Right cardiac atrium (tissue), 5 donors: ENCODE results near the gene AIG1. TPM values are rescaled to one million over a fixed set of nuclear protein-coding genes. Genes with fewer than 3 reads are reported as not detected.
A peak's percentile ranks its signal among the peaks of the same experiment; 100 is the strongest.
"Not testable (repeated sequence)": the region's sequence is repeated elsewhere in the genome, so short reads cannot be mapped to it uniquely, and the experiment has no call there.

ENCODE experiments used
- ATAC-seq, 2 donors: fragments of 200-7000 bp; cut with Tn5 transposase; one replicate each; pipeline versions ENCODE4 v1.8.0 to v1.9.1; 2020; ENCODE audit warnings: moderate library complexity in 2 of 2, mild to moderate bottlenecking in 1 of 2
- DNase-seq, 3 donors: peaks; one replicate each; pipeline ENCODE4 v3.0.0-alpha.2; 2020
- H3K27ac ChIP-seq: one replicate; pipeline ENCODE4 v1.5.1; 2013; ENCODE audit warnings: mild to moderate bottlenecking, low read length, control low read depth, moderate library complexity
- H3K27me3 ChIP-seq: one replicate; pipeline ENCODE4 v1.6.1; 2013; ENCODE audit not compliant: control insufficient read depth, insufficient read depth
- H3K4me1 ChIP-seq: one replicate; pipeline ENCODE4 v1.6.1; 2013; ENCODE audit warnings: low read length; ENCODE audit not compliant: control insufficient read depth, insufficient read depth
- H3K4me3 ChIP-seq: one replicate; pipeline ENCODE4 v1.5.1; 2013; ENCODE audit warnings: low read length, control low read depth
- H3K9me3 ChIP-seq: one replicate; pipeline ENCODE4 v1.6.1; 2013; ENCODE audit warnings: low read length; ENCODE audit not compliant: control insufficient read depth
- WGBS: extraction: QIAGEN DNeasy Blood & Tissue Kit; methylation state at CpG from one replicate; pipeline ENCODE4 v1.1.7; 2013; 5-methylcytosine and 5-hydroxymethylcytosine counted together
- intact Hi-C, 4 donors: fragments of 100-400 bp; cut with DNase I; formaldehyde crosslinking; loops; one replicate each; pipeline versions ENCODE4 v1.11.0 to v1.14.0; 2022 to 2023
- polyA plus RNA-seq: library from polyadenylated mRNA; stranded (reverse); fragments of 200-250 nt; gene quantifications from one replicate; pipeline ENCODE4 v1.2.3, GENCODE V29; 2013
- total RNA-seq, 4 donors: library from RNA; stranded (reverse); fragmentation: NEBNext Ultra II Directional; extraction: Animal tissue kit (Norgen Biotek cat#: 25700); gene quantifications; one replicate each; pipeline ENCODE4 v1.2.1, GENCODE V29; 2021
- donor health status: healthy with polysubstance abuse.
- donor health status: DM: no; HTN: yes; CAD: no.
- donor health status: DM: no; HTN: no; CAD: no.
- donor health status: DM: no; HTN: yes; CAD: no; lungs with severe emphysema.
- donor health status: DM: yes; HTN: yes; CAD: no.

The AIG1 gene
- total and polyA plus RNA-seq, 5 donors, result 44.4 to 69.8 (median 51.9) TPM

DNA sequence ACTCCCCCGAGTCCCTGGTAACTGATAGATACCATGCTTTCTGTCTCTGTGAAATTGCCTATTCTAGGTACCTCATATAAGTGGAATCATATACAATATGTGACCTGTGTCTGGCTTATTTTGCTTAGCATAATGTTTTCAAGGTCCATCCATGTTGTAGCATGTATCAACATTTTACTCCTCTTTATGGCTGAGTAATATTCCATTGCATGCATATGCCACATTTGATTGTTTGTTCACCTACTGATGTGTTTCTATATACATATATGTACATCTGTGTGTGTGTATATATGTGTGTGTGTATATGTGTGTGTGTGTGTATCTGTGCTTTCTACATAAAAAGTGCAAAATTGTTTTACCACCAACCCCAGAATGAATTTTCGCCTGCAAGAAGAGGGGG lies 270.7 kb downstream of the AIG1 start:
- intact Hi-C loops, result no loop called here
- no peaks in the 10 kb centered on the region for H3K4me1 ChIP-seq
- ATAC-seq, result no peak
- WGBS, result 94% methylated on average over 2 of the region's 2 CpGs
- H3K27me3 ChIP-seq, result no peaks in the 10 kb centered on the region
- H3K27ac ChIP-seq, result no peak overlapping the region
- DNase-seq, result no peak
- H3K4me3 ChIP-seq, result no peak overlapping the region
- H3K9me3 ChIP-seq, result no peaks in the 10 kb centered on the region

DNA sequence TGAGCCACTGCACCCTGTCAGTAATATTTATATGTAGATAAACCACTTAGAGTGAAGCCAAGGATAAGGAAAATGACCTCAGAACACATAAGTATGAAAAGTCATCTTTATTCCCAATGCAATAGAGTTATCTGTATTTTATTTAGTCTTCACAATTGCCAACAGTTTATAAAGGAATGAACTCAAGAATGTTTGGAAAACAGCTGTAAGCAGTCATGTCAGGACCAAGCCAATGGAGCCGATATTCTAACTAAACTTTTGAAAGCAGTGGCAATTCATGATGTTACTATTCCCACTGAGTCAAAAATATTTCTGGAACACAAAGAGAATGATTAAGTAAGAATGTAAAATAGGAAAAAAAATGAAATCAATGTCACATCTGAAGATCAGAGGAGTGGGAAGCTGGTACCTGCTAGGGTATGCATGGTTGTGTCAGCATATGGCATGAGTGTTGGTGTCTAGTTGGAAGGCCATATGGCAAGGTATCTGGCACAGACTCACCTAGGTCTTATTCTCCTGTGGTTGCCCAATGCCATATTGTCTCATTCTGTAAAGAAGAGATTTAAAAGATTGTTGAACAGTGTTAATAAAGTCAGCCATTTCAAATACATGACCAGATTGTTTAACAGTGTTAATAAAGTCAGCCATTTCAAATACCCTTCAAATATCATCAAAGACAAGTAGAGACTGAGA lies 271.6 kb downstream of the AIG1 start:
- DNase-seq (no peak), ATAC-seq (no peak)
- no peaks in the 10 kb centered on the region for H3K27me3 ChIP-seq
- intact Hi-C loops, result no loop called here
- 69% methylated on average over 1 of the region's 1 CpG for WGBS
- no peaks in the 10 kb centered on the region for H3K4me1 ChIP-seq
- H3K4me3 ChIP-seq, result no peak overlapping the region
- no peak overlapping the region for H3K27ac ChIP-seq
- H3K9me3 ChIP-seq, result no peaks in the 10 kb centered on the region

DNA sequence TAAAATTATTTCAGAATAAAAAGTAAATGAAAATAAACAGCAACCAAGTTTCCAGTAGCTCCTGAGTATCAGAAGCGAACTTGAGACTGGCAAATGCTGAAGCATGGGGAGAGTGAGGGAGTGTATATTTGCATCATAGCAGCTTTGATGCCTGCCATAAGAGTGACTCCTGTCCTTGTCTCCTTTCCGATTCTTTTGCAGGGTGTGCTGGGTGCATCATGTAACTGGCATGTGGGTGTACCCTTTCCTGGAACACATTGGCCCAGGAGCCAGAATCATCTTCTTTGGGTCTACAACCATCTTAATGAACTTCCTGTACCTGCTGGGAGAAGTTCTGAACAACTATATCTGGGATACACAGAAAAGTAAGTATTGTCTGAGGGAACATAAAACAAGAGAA lies 272.4 kb downstream of the AIG1 start:
- H3K27me3 ChIP-seq, result no peaks in the 10 kb centered on the region
- H3K4me1 ChIP-seq, result no peaks in the 10 kb centered on the region
- WGBS, result 94% methylated on average over 2 of the region's 2 CpGs
- DNase-seq (no peak), ATAC-seq (no peak)
- intact Hi-C loops, result no loop called here
- H3K27ac ChIP-seq, result no peak overlapping the region
- H3K4me3 ChIP-seq, result no peak overlapping the region
- H3K9me3 ChIP-seq, result no peaks in the 10 kb centered on the region

DNA sequence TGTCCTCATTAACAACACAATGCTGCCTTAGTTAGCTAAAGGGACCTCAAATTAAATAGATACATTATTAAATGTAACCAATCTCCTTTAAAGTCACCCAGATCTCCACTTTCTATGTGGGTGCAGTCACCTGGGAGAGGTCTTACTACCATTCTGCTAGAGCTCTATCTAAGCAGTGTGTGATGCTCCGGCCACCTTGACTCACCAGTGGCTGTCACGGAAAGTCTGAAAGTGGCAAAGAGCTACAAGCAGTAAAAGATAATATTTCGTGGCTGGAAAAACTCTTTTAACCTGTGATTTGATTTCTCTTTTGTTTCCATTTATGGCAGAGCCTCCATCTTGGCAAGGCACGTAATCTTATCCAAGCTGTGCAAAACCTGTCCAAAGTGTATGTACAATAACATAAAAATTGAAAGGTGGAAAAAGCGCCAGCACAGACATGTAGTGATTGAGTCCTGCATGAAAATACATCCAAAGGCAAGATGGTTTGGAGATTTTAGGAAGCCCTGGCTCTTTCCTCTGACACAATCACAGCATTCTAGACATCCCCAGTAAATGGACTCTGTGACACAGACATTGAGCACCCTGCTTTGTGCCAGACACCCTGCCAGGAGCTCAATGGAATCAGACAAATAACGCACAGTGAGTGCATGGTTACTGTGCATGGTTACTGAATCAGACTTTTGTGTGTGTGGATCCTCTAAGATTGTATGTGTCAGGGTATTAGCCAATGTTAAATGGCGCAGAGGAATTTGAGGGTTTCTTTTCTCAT lies 273.2 kb downstream of the AIG1 start:
- H3K27ac ChIP-seq, result no peak overlapping the region
- intact Hi-C loops, result no loop called here
- no peak overlapping the region for H3K4me3 ChIP-seq
- 94% methylated on average over 7 of the region's 7 CpGs for WGBS
- H3K27me3 ChIP-seq, result no peaks in the 10 kb centered on the region
- no peak for DNase-seq
- H3K4me1 ChIP-seq, result no peaks in the 10 kb centered on the region
- no peak for ATAC-seq
- no peaks in the 10 kb centered on the region for H3K9me3 ChIP-seq

DNA sequence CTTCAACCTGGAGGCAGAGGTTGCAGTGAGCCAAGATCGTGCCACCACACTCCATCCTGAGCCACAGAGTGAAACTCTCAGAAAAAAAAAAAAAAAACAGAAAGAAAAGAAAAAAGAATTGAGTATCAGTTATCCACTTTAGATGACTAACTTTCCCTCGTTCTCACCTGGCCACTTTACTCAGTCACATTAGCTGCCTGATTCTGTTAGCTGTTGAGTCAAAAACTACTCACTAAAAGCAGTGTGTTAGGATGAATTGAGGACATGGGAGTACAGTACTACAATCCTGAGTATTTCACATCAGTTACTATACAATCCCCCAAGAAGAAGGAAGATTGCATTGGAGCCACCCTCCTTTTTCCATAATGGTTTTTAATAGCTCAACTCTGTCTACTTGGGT lies 275.2 kb downstream of the AIG1 start:
- no peak overlapping the region for H3K4me3 ChIP-seq
- no peaks in the 10 kb centered on the region for H3K4me1 ChIP-seq
- no peak overlapping the region for H3K27ac ChIP-seq
- no peaks in the 10 kb centered on the region for H3K27me3 ChIP-seq
- H3K9me3 ChIP-seq, result no peaks in the 10 kb centered on the region
- ATAC-seq (no peak), DNase-seq (no peak)
- 93% methylated on average over 2 of the region's 2 CpGs for WGBS
- intact Hi-C loops, result no loop called here

DNA sequence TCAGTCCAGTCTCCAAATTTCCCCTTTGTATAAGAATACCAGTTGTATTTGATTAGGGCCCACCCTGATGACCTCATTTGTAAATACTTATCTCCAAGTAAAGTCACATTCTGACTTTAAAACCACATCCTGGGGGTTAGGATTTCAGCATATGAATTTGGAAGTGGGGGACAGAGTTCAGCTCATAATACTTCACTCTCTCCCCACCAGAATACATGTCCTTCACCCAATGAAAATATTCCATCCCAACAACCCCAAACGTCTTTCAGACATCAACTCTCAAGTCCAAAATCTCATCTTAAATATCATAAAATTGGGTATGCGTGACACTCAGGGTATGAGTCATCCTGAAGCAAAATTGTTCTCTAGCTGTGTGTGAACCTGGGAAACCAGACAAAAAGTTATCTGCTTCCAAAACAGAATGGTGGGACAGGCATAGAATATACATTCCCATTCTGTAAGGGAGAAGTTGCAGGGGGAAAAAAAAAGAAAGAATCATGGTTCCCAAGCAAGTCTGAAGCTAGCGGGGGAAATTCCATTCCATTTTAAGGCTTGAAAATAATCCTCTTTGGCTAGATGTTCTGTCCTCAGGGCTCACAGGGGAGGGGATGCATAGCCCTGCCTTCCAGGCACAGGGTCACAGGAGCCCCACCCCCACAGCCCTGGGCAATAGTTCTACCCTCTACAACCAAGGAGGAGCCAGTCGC lies 275.9 kb downstream of the AIG1 start:
- Histone ChIP-seq H3K4me3 (no peak overlapping the region), H3K4me1 (no peaks in the 10 kb centered on the region), H3K9me3 (no peaks in the 10 kb centered on the region), H3K27me3 (no peaks in the 10 kb centered on the region), H3K27ac (no peak overlapping the region)
- DNase-seq (no peak), ATAC-seq (no peak)
- 89% methylated on average over 4 of the region's 4 CpGs for WGBS
- intact Hi-C loops, result no loop called here

DNA sequence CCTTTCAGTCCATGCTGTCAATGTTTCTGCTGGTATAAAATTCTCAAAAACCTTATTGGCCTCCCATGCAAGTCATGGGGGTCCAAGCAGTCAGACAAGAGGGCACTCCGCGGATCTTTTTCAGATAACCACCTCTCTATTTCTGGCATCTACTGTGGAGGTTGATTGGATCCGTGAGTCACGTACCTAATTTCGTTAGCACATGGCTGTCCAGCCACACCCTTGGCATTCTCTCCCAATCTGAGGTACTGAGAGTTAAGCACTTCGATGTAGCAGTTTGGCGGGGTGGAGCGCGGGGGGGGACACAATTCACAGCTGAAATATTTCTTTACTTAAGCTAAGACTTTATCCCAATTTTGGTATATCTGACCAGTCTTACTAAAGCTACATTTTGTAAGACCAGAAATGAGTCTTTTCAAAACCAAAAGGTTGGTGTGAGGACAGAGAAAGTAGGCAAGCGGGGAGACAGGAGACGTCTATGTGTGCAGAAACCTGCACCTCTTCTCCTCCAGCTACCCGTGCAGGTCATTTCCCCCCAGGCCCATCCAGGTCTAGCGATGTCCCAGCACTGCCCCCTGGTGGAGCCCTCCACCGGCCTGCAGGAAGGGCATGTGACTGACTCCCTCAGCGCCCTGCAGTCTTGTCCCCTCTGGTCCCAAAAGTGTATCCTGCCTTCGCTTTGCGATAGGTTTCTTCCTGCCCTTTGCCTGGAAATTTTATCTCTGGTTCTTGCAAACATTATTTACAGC lies 276.7 kb downstream of the AIG1 start:
- 80% methylated on average over 17 of the region's 17 CpGs for WGBS
- DNase-seq (peak; percentile 42 to 76 (median 75)), ATAC-seq (peak in 1 of 2 donors; percentile 50)
- no peaks in the 10 kb centered on the region for H3K9me3 ChIP-seq
- no peak overlapping the region for H3K4me3 ChIP-seq
- intact Hi-C loops, result no loop called here
- H3K27ac ChIP-seq, result no peak overlapping the region
- H3K27me3 ChIP-seq, result no peaks in the 10 kb centered on the region
- no peaks in the 10 kb centered on the region for H3K4me1 ChIP-seq

DNA sequence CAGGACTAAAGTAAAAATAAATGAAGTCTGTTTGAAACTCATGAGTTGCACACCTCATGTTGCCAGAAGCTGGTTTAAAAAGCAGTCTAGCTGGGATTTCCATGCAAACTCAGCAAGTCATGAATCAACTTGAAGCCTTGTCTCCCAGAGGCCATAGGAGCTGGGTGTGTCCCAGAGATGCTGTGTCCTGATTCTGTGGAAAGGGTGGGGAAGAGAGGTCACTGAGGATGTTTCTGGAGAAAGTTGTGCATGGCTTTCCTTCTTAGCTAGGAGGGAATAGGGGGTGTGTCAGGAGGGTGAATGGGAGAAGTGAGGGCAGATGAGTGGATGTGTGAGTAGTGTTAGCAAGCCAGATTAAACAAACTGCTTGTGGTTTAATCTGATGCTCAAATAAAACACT lies 278.5 kb downstream of the AIG1 start:
- DNase-seq (no peak), ATAC-seq (no peak)
- H3K27ac ChIP-seq, result no peak overlapping the region
- no peaks in the 10 kb centered on the region for H3K4me1 ChIP-seq
- no peaks in the 10 kb centered on the region for H3K27me3 ChIP-seq
- no peaks in the 10 kb centered on the region for H3K9me3 ChIP-seq
- H3K4me3 ChIP-seq, result no peak overlapping the region
- intact Hi-C loops, result no loop called here

DNA sequence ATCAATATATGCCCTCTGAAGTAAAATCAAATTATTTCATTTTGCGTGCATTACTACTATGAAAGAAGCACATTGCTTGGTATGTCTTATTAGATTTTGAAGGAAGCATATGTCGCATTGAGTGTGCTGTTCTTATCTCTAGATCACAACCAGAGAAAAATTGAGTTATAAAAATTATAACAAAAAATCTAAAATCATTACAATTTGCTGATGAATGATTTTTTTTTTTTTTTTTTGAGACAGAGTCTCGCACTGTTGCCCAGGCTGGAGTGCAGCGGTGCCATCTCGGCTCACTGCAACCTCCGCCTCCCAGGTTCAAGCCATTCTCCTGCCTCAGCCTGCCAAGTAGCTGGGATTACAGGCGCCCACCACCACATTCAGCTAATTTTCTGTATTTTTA lies 284.8 kb downstream of the AIG1 start:
- H3K27ac ChIP-seq, intact Hi-C loops, H3K4me3 ChIP-seq, DNase-seq, H3K27me3 ChIP-seq, H3K4me1 ChIP-seq, H3K9me3 ChIP-seq, ATAC-seq: not testable (repeated sequence)
- WGBS, result 96% methylated on average over 7 of the region's 7 CpGs

DNA sequence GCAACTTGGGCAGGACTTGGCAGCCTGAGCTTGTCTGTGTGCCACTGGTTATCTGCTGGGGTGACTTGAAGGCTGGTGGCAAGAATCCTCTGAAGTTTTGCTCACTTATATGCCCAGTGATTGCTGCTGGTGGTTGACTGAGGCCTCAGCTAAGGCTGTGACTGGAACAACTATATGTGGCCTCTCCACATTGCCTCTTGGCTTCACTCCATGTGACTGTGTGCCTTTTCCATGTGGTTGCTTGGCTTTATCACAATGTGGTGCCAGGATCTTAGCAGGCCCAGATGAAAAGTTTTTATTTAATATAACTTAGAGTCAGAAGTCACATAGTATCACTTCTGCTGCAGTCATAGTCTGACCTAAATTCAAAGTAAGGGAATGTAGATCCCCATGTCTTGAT lies 285.3 kb downstream of the AIG1 start:
- no peaks in the 10 kb centered on the region for H3K9me3 ChIP-seq
- H3K4me1 ChIP-seq, result no peaks in the 10 kb centered on the region
- intact Hi-C loops, result no loop called here
- ATAC-seq (no peak), DNase-seq (no peak)
- no peak overlapping the region for H3K27ac ChIP-seq
- no peak overlapping the region for H3K4me3 ChIP-seq
- no peaks in the 10 kb centered on the region for H3K27me3 ChIP-seq

DNA sequence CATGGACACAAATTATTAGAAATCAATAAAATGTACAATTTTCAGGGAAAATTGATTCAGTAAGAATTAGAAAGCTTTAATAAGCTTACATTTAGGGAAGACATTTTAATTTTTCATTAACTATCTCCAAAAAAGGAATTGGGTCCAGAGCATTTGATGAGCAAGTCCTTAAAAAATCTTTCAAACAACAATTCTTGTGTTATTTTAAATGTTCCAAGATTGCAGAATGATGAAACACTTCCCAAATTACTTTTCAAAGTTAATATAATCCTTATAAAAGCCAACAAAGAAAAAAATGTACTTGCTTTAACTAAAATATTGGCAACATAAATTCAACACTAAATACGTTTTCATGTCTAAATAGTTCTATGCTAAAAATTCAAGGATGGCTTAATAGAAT lies 287.8 kb downstream of the AIG1 start:
- no peaks in the 10 kb centered on the region for H3K9me3 ChIP-seq
- no peak overlapping the region for H3K4me3 ChIP-seq
- DNase-seq (no peak), ATAC-seq (no peak)
- intact Hi-C loops, result no loop called here
- H3K4me1 ChIP-seq, result no peaks in the 10 kb centered on the region
- 51% methylated on average over 1 of the region's 1 CpG for WGBS
- no peak overlapping the region for H3K27ac ChIP-seq
- H3K27me3 ChIP-seq, result no peaks in the 10 kb centered on the region
